Lung (tissue), 13 donors: ENCODE results near the gene CEP43. TPM values are rescaled to one million over a fixed set of nuclear protein-coding genes. Genes with fewer than 3 reads are reported as not detected.

ENCODE experiments used
- ATAC-seq: fragments of 200-7000 bp; cut with Tn5 transposase; one replicate; pipeline ENCODE4 v1.9.1; 2020; ENCODE audit warnings: moderate number of reproducible peaks; ENCODE audit not compliant: insufficient read depth, low FRiP score
- DNase-seq, 3 donors: peaks; one replicate each; pipeline ENCODE4 v3.0.0-alpha.2; 2013 to 2017
- H3K27ac ChIP-seq, 2 donors: one replicate each; pipeline ENCODE4 v1.5.1; 2013; ENCODE audit warnings: mild to moderate bottlenecking in 2 of 2, moderate library complexity in 2 of 2, control low read depth in 1 of 2, inconsistent platforms in 1 of 2, low read depth in 1 of 2, low read length in 1 of 2
- H3K27me3 ChIP-seq, 3 donors: one replicate each; pipeline ENCODE4 v1.5.1; 2013; ENCODE audit warnings: low read length in 2 of 3; ENCODE audit not compliant: control insufficient read depth in 3 of 3, insufficient read depth in 3 of 3
- H3K36me3 ChIP-seq, 4 donors: one replicate each; pipeline ENCODE4 v1.5.1; 2013; ENCODE audit warnings: low read length in 4 of 4, mild to moderate bottlenecking in 1 of 4, moderate library complexity in 1 of 4; ENCODE audit not compliant: control insufficient read depth in 4 of 4, insufficient read depth in 4 of 4
- H3K4me1 ChIP-seq, 5 donors: one replicate each; pipeline ENCODE4 v1.5.1; 2013; ENCODE audit warnings: low read length in 5 of 5, mild to moderate bottlenecking in 2 of 5, moderate library complexity in 1 of 5; ENCODE audit not compliant: control insufficient read depth in 5 of 5, insufficient read depth in 5 of 5
- H3K4me3 ChIP-seq: one replicate; pipeline ENCODE4 v1.5.1; 2013; ENCODE audit warnings: mild to moderate bottlenecking, control low read depth, moderate library complexity
- H3K9ac ChIP-seq, 2 donors: one replicate each; pipeline ENCODE4 v1.5.1; 2013; ENCODE audit warnings: low read length in 2 of 2, control low read depth in 1 of 2; ENCODE audit not compliant: insufficient read depth in 1 of 2
- H3K9me3 ChIP-seq, 4 donors: one replicate each; pipeline ENCODE4 v1.5.1; 2013; ENCODE audit warnings: low read length in 3 of 4, mild to moderate bottlenecking in 1 of 4, moderate library complexity in 1 of 4; ENCODE audit not compliant: control insufficient read depth in 4 of 4, insufficient read depth in 3 of 4
- CTCF ChIP-seq: IDR thresholded peaks from 2 replicates; pipeline ENCODE4 v1.5.1; 2012; ENCODE audit warnings: mild to moderate bottlenecking; ENCODE audit errors: control extremely low read depth, extremely low read depth
- WGBS, 2 donors: extraction: QIAGEN DNeasy Blood & Tissue Kit; methylation state at CpG; one replicate each; pipeline ENCODE4 v1.1.7; 2013; 5-methylcytosine and 5-hydroxymethylcytosine counted together
- polyA plus RNA-seq, 2 donors: library from polyadenylated mRNA; stranded (reverse); fragments of 200-250 nt; gene quantifications; one replicate each; pipeline ENCODE4 v1.2.1, GENCODE V29; 2013
- small RNA-seq: library from RNA; depleted of rRNA; stranded (forward); fragments of <200 nt; gene quantifications from one replicate; pipeline ENCODE3, GENCODE V24; 2014; ENCODE audit warnings: low replicate concordance
- total RNA-seq, 2 donors: library from RNA; depleted of rRNA in 1 of 2; stranded (reverse); fragments of >200 nt in 1 of 2; gene quantifications; one replicate each; pipeline ENCODE4 v1.2.1, GENCODE V29; 2014 to 2021
- donor health status: control.
- donor health status: control.
- donor health status: Bipolar disorder and iron deficiency.
- donor health status: healthy.
- donor health status: DM: yes; HTN: yes; CAD: no.

Gene CEP43
- total and polyA plus RNA-seq, 4 donors: 6.6 to 43.2 (median 10.3) TPM

DNA sequence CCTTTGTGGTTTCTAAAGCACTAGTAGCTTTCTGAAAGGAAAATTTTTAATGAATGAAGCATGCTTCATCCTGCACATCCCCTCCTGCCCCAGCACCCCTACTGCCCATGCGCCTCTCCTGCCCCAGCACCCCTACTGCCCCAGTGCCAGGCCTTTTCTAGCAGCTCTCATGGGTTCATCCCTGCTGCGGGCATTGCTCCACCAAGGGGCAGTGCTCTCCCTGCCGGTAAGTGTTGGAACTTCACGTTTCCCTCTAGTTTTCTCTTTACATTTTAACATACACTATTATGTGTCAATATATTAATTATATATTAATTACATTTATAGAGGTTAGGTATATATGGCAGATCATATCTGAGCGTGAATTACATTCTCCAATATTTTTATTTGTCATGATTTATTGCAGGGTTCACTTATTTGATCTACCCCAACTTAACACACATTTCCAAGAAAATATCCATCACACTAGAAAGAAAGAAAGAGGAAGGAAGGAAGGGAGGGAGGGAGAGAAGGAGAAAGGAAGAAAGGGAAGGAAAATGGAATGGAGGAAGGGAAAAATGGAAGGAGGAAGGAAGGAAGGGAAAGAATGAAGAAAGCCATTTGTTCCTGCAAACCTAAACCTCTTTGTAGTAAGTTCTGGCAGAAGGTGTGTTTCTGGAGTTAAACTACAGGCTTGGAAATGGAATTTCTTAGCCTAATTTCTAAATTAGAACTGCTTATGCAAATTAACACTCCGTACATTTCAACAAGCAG is 46.8 kb downstream of the CEP43 start:
- TF ChIP-seq CTCF: no peak
- ATAC-seq: no peak
- Histone ChIP-seq H3K9me3 (no peaks in the 10 kb centered on the region), H3K4me3 (no peak overlapping the region), H3K9ac (no peak overlapping the region), H3K27ac (no peak overlapping the region), H3K36me3 (peaks cover 0 to 6% (median under 1%) of the 10 kb centered on the region in 4 donors), H3K27me3 (no peaks in the 10 kb centered on the region), H3K4me1 (no peaks in the 10 kb centered on the region)
- DNase-seq: no peak
- WGBS, 2 donors: 80 to 88% methylated on average over 6 of the region's 6 CpGs

GRCh38 chr6:167046861-167047495 is 47.8 kb downstream of the CEP43 start:
- H3K27ac ChIP-seq: no peak overlapping the region
- no peaks in the 10 kb centered on the region for H3K27me3 ChIP-seq
- no peak for TF ChIP-seq CTCF
- 80 to 86% methylated on average over 8 of the region's 8 CpGs for WGBS, 2 donors
- H3K9ac ChIP-seq: no peak overlapping the region
- peaks cover 0 to 6% (median 0%) of the 10 kb centered on the region in 4 donors for H3K36me3 ChIP-seq
- ATAC-seq: no peak
- H3K9me3 ChIP-seq: no peaks in the 10 kb centered on the region
- H3K4me1 ChIP-seq: peaks cover 0 to 2% (median 0%) of the 10 kb centered on the region in 5 donors
- DNase-seq: no peak
- H3K4me3 ChIP-seq: no peak overlapping the region

GRCh38 chr6:167047554-167047953 is 48.4 kb downstream of the CEP43 start:
- peaks cover 0 to 2% (median 0%) of the 10 kb centered on the region in 5 donors for H3K4me1 ChIP-seq
- no peaks in the 10 kb centered on the region for H3K9me3 ChIP-seq
- H3K27ac ChIP-seq: no peak overlapping the region
- no peak overlapping the region for H3K9ac ChIP-seq
- ATAC-seq (peak; percentile 53), DNase-seq (peak in 2 of 3 donors; percentile 7 to 11)
- peaks cover 0 to 6% (median 0%) of the 10 kb centered on the region in 4 donors for H3K36me3 ChIP-seq
- no peaks in the 10 kb centered on the region for H3K27me3 ChIP-seq
- H3K4me3 ChIP-seq: no peak overlapping the region
- WGBS, 2 donors: 25 to 68% methylated on average over 10 of the region's 10 CpGs
- TF ChIP-seq CTCF: no peak

Small RNA genes lying within 50 kb of the gene (small RNA-seq; reads per million reads assigned to genes)
- not detected for gene MIR3939

Other genes with a start within 250 kb of the CEP43 start
- 10 to 100 TPM; 68.4 to 92.1 TPM for gene RNASET2, start 42.8 kb upstream of the CEP43 start, total RNA-seq
- 10 to 100 TPM; 55.2 to 87.3 TPM for gene RNASET2, start 42.8 kb upstream of the CEP43 start, polyA plus RNA-seq
- under 1 TPM; 0.31 to 0.34 TPM for gene CCR6, start 123.7 kb downstream of the CEP43 start, total RNA-seq
- under 1 TPM; 0.16 to 0.39 TPM for gene CCR6, start 123.7 kb downstream of the CEP43 start, polyA plus RNA-seq
- gene GPR31, start 158.6 kb downstream of the CEP43 start, total RNA-seq: under 1 TPM in 1 of 2 donors, not detected in 1; 0.23 TPM
- under 1 TPM in 1 of 2 donors, not detected in 1; 0.02 TPM for gene GPR31, start 158.6 kb downstream of the CEP43 start, polyA plus RNA-seq